ENCODE measurements around the gene RAPGEFL1.

RAPGEFL1 gene

GRCh38 chr17:40159456-40159855 is 17.8 kb upstream of the RAPGEFL1 start:
- TF ChIP-seq CTCF (IDR thresholded peaks at IDR 0.05; ENCODE audit: low read depth, low read length) = no peak
- DNase-seq (ENCODE audit: extremely low read depth, low read depth) = no peak

DNA sequence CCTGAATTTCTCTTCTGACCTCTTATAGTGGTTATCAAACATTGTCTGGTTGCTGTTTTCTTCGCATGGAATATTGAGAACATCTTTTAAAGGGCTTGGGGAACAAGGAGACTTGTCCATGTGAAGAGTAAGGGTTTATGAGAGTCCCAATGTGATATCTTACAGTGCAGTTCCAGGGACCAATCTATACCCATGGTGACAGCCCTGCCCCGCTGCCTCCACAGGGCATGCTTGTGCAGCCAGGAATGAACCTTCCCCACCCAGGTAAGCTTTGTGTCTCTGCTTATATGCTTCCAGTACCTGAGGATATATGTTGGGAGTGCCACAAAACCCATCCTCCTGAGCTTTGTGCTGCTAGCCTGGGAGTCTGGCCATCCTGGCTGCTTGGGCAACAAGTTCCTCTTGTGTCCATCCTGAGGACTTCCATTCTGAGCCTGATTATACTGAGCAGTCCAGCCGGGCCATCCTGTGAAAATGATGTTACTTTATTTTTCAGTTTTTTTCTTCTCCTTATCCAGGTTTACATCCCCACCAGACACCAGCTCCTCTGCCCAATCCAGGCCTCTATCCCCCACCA is 9.5 kb upstream of the RAPGEFL1 start:
- TF ChIP-seq CTCF (IDR thresholded peaks at IDR 0.05; ENCODE audit: low read depth, low read length) = no peak
- DNase-seq (ENCODE audit: extremely low read depth, low read depth) = no peak

- peak; percentile 40 for DNase-seq (ENCODE audit: extremely low read depth, low read depth)
- TF ChIP-seq CTCF (IDR thresholded peaks at IDR 0.05; ENCODE audit: low read depth, low read length) = peak; percentile 64
These were observed 8.9 kb upstream of the RAPGEFL1 start for GRCh38 chr17:40168262-40168832.

- TF ChIP-seq CTCF (IDR thresholded peaks at IDR 0.05; ENCODE audit: low read depth, low read length) = no peak
These were observed 6.9 kb upstream of the RAPGEFL1 start for GRCh38 chr17:40170325-40170724.

DNA sequence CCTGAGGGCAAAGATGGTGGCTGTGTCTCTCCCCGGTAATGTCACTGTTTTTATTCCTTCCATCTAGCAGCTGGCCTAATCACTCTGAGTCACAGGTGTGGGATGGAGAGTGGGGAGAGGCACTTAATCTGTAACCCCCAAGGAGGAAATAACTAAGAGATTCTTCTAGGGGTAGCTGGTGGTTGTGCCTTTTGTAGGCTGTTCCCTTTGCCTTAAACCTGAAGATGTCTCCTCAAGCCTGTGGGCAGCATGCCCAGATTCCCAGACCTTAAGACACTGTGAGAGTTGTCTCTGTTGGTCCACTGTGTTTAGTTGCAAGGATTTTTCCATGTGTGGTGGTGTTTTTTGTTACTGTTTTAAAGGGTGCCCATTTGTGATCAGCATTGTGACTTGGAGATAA is 5.5 kb upstream of the RAPGEFL1 start:
- no peak for DNase-seq (ENCODE audit: extremely low read depth, low read depth)
- TF ChIP-seq CTCF (IDR thresholded peaks at IDR 0.05; ENCODE audit: low read depth, low read length) = no peak

More at GRCh38 chr17:40170325-40170724, 6.9 kb upstream of the RAPGEFL1 start:
- DNase-seq (ENCODE audit: extremely low read depth, low read depth) = no peak

DNA sequence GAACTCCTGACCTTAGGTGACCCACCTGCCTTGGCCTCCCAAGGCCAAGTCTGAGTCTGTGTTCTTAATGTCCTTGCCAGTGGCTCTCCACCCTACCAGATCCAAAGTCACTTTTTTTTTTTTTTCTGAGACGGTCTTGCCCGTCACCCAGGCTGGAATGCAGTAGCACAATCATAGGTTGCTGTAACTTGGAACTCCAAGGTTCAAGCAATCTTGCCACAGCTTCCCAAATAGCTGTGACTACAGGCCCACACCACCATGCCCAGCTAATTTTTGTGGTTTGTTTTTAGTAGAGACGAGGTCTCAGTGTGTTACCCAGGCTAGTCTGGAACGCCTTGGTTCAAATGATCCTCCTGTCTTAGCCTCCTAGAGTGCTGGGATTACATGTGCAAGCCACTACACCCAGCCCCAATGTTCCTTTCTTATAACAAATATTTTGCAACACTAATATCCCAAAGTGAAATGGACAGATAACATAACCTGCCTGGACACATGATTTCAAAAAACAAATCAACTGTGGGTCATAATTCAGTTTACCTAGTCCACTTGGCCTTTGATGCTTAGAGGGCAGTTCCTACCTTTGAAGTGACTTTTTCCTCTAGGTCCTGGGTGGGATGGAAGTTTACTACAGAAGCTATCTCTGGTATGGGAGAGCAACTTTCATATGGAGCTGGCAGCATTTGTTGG is 4.0 kb upstream of the RAPGEFL1 start:
- no peak for DNase-seq (ENCODE audit: extremely low read depth, low read depth)
- TF ChIP-seq CTCF (IDR thresholded peaks at IDR 0.05; ENCODE audit: low read depth, low read length) = no peak

- no peak for DNase-seq (ENCODE audit: extremely low read depth, low read depth)
- TF ChIP-seq CTCF (IDR thresholded peaks at IDR 0.05; ENCODE audit: low read depth, low read length) = no peak
These were observed 3.5 kb upstream of the RAPGEFL1 start for GRCh38 chr17:40173778-40174135.

Data from AG09319 (cell line).